Bronchial epithelial cell (primary cell): ENCODE results near the gene SMURF2. TPM values are rescaled to one million over a fixed set of nuclear protein-coding genes. Genes with fewer than 3 reads are reported as not detected.

Experiments
- DNase-seq: peaks from one replicate; pipeline ENCODE4 v3.0.0-alpha.2; 2010; ENCODE audit warnings: low read depth
- FAIRE-seq: peaks from 2 replicates; lab custom pipeline; 2011; peaks lifted over from hg19 to GRCh38; lab: Jason Lieb, UNC
- H3K27me3 ChIP-seq: 2 replicates; pipeline ENCODE4 v1.5.1; 2011; ENCODE audit warnings: low read length; ENCODE audit not compliant: control insufficient read depth, insufficient read depth
- H3K36me3 ChIP-seq: 2 replicates; pipeline ENCODE4 v1.5.1; 2011; ENCODE audit warnings: low read length; ENCODE audit not compliant: control insufficient read depth, insufficient read depth
- H3K4me3 ChIP-seq: 2 replicates; pipeline ENCODE4 v1.5.1; 2011; ENCODE audit warnings: mild to moderate bottlenecking, low read depth, low read length, control low read depth
- total RNA-seq: library from RNA; depleted of rRNA; stranded (reverse); fragments of >200 nt; gene quantifications from 2 replicates; pipeline ENCODE4 v1.2.1, GENCODE V29; 2014
- TF ChIP-seq, protein P1 (sequence below): IDR thresholded peaks from 2 replicates; pipeline ENCODE4 v1.5.1; 2011; ENCODE audit warnings: mild to moderate bottlenecking, moderate library complexity, low read length, control low read depth, inconsistent platforms; ENCODE audit not compliant: insufficient read depth, severe bottlenecking

Gene SMURF2
- total RNA-seq, 1 donor from 2014 or later = 52.4 TPM

DNA sequence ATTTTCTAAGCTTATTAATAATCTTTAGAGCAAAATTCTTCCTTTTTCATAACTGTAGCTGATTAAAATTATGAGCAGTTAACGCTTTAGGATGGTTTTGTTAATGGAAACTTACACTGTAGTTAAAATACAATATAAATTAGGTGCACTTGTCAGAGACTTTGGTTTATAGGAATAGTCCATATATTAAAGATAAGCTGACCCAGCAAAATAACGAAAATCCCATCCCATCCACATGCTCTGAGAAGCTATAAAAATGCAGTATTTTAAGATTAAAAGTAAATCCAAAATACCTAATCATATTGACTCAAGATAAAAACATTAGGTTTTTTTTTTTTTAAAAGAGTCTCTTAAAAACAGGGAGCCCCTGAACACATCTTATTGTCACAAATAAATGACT, 117.4 kb downstream of the SMURF2 start:
- H3K36me3 ChIP-seq = peaks cover 11% of the 10 kb centered on the region
- no peaks in the 10 kb centered on the region for H3K27me3 ChIP-seq
- TF ChIP-seq, protein P1, sequence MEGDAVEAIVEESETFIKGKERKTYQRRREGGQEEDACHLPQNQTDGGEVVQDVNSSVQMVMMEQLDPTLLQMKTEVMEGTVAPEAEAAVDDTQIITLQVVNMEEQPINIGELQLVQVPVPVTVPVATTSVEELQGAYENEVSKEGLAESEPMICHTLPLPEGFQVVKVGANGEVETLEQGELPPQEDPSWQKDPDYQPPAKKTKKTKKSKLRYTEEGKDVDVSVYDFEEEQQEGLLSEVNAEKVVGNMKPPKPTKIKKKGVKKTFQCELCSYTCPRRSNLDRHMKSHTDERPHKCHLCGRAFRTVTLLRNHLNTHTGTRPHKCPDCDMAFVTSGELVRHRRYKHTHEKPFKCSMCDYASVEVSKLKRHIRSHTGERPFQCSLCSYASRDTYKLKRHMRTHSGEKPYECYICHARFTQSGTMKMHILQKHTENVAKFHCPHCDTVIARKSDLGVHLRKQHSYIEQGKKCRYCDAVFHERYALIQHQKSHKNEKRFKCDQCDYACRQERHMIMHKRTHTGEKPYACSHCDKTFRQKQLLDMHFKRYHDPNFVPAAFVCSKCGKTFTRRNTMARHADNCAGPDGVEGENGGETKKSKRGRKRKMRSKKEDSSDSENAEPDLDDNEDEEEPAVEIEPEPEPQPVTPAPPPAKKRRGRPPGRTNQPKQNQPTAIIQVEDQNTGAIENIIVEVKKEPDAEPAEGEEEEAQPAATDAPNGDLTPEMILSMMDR = no peak
- H3K4me3 ChIP-seq = no peak overlapping the region
- FAIRE-seq (no peak), DNase-seq (no peak)

DNA sequence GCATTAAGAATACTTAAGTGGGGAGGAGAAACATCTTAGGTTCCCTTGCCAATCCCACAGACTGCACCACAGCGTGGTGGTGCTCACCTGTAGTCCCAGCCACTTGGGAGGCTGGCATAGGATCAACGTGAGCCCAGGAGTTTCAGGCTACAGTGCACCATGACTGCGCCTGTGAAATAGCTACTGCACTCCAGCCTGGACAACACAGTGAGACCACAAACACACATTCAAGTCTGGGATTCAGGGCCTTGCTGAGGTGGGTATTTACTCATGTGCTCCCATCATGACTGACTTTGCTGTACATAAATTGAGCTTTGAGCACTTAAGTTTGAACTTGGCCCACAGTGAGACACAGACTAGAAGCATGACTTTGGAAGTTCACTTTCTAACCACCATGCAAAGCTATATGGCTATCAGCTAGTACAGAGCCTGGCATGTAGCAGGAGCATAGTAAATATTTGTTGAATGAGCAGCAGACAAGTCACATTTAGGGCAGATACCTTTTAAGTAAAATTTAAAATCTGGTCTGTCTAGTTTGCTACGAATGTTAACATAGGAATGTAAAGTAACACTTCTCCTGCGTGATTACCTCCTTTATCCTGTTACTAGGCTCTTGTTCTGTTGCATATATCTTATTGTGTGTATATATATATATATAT, 121.9 kb downstream of the SMURF2 start:
- Histone ChIP-seq H3K27me3 (no peaks in the 10 kb centered on the region), H3K36me3 (peaks cover 11% of the 10 kb centered on the region), H3K4me3 (no peak overlapping the region)
- no peak for FAIRE-seq
- TF ChIP-seq, protein P1 = no peak
- peak; percentile 29 for DNase-seq

DNA sequence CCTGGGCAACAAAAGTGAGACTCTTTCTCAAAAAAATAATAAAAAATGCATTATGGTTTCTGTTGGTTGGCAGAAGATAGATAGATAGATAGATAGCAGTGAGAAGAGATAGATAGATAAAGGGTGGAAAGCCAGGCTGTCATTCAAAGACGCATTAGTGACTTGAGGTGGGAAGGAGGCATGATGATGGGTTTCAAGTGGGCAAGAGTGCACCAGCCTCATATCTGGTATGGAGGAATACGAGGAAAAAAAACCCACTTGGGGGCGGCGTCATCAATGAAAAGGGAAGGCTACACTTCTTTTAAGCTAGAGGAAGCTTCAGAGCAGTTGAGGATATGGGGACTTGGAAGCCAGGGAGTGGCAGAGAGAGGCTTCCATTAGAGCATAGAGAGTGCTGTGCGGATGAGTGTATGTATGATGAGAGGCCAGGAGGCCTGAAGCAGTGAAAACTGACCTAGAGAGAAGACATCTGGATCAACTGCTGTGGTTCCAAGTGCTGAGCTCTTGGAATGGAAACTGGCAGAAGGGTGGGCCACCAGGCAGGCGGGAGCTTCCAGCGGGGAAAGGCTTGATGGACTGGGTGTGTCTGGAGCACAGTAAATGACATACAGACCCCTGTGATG, 123.5 kb downstream of the SMURF2 start:
- DNase-seq (no peak), FAIRE-seq (no peak)
- no peak overlapping the region for H3K4me3 ChIP-seq
- no peaks in the 10 kb centered on the region for H3K27me3 ChIP-seq
- peaks cover 15% of the 10 kb centered on the region for H3K36me3 ChIP-seq
- TF ChIP-seq, protein P1 = no peak

DNA sequence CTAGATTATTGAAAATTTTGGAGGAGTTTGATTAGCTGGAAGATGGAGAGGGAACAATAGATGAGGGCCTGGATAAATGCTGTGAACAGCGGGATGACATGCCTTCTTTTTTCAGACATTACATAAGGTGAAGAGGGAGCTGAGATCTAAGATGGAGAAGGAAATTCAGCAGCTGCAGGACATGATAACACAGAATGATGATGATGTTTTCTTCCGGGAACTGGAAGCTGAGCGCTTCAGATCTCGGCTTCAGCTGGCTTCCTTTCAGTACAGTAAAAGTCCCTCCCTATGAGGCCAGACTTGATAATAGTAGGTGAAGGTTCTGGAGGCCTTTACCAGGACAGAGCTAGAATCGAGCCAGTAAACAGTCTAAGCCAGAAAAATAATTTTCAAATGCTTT, 124.6 kb downstream of the SMURF2 start:
- TF ChIP-seq, protein P1 = no peak
- Histone ChIP-seq H3K4me3 (no peak overlapping the region), H3K27me3 (no peaks in the 10 kb centered on the region), H3K36me3 (peaks cover 15% of the 10 kb centered on the region)
- FAIRE-seq (no peak), DNase-seq (no peak)

- FAIRE-seq = no peak
- peaks cover 15% of the 10 kb centered on the region for H3K36me3 ChIP-seq
- H3K27me3 ChIP-seq = no peaks in the 10 kb centered on the region
Observed at GRCh38 chr17:64536913-64537312, 125.2 kb downstream of the SMURF2 start.

More at GRCh38 chr17:64536913-64537312, 125.2 kb downstream of the SMURF2 start:
- H3K4me3 ChIP-seq = no peak overlapping the region
- TF ChIP-seq, protein P1 = no peak
- no peak for DNase-seq
